Measurements from ENCODE around the gene DRG2. TPM values are rescaled to one million over a fixed set of nuclear protein-coding genes. Genes with fewer than 3 reads are reported as not detected.
A peak's percentile ranks its signal among the peaks of the same experiment; 100 is the strongest.

The DRG2 gene
- polyA plus RNA-seq, 2 of the 4 experiments (the other 2 are of a cell fraction) = 41.9 to 48.3 TPM

- TF ChIP-seq EP300 (IDR thresholded peaks at IDR 0.05) (no peak), USF2 (IDR thresholded peaks at IDR 0.05) (no peak), HEYL (CRISPR knock-in tag; IDR thresholded peaks at IDR 0.05) (no peak), SMC3 (IDR thresholded peaks at IDR 0.05) (no peak)
These were observed 44.8 kb upstream of the DRG2 start (continued) for GRCh38 chr17:18042983-18043382.

- no peak overlapping the region for H3K4me2 ChIP-seq
- 54% methylated on average over 1 of the region's 1 CpG for WGBS (ENCODE audit: missing lambda C conversion rate)
- FAIRE-seq (peak; percentile 89), DNase-seq (ENCODE audit: low read depth in 1 of 2, low spot score in 1 of 2) (peak in 1 of 2 experiments; percentile 30), ATAC-seq (no peak)
- CTCF ChIA-PET = interaction anchor here (2.0 kb wide), 1 partner anchor 153 kb away, joined by 10 read pairs; no protein-coding TSS in a partner anchor
- TF ChIP-seq RAD21 (conservative IDR thresholded peaks at IDR 0.05 in 1 of 2, IDR thresholded peaks at IDR 0.05 in 1 of 2) (peak; percentile 15 to 45; a peak in 2 of 5 replicates), EHMT2 (IDR thresholded peaks at IDR 0.05; ENCODE audit: low read depth) (no peak), SMC3 (IDR thresholded peaks at IDR 0.05) (peak; percentile 7; the same call in 1 of the 3 replicates), CTCF (IDR thresholded peaks at IDR 0.05) (peak; percentile 31; the same call in 2 of the 3 replicates)
- POLR2A ChIA-PET = no interaction called here
- no peaks in the 10 kb centered on the region for H3K9me3 ChIP-seq
- peaks cover 21% of the 10 kb centered on the region for H3K4me1 ChIP-seq
- H3K4me3 ChIP-seq = no peak overlapping the region
- H3K27ac ChIP-seq = no peak overlapping the region
These were observed 44.3 kb upstream of the DRG2 start for GRCh38 chr17:18043491-18043890.

GRCh38 chr17:18044609-18045008 lies 43.1 kb upstream of the DRG2 start:
- no peak for ATAC-seq
- POLR2A ChIA-PET = no interaction called here
- Histone ChIP-seq H3K4me1 (peaks cover 21% of the 10 kb centered on the region), H3K9me3 (no peaks in the 10 kb centered on the region), H3K27ac (no peak overlapping the region), H3K4me3 (no peak overlapping the region), H3K4me2 (no peak overlapping the region)
- no peak for FAIRE-seq
- TF ChIP-seq PBX3 (IDR thresholded peaks at IDR 0.05) (no peak), HDAC2 (IDR thresholded peaks at IDR 0.05) (no peak), POLR2AphosphoS2 (conservative IDR thresholded peaks at IDR 0.05; ENCODE audit: low read length) (no peak), HOXB13 (CRISPR knock-in tag; IDR thresholded peaks at IDR 0.05; ENCODE audit: low read depth) (no peak), MAZ (IDR thresholded peaks at IDR 0.05; ENCODE audit: borderline replicate concordance, low read depth, low read length) (no peak), NFE2L2 (conservative IDR thresholded peaks at IDR 0.05; ENCODE audit: low read length) (no peak), JUNB (IDR thresholded peaks at IDR 0.05) (no peak), CBX8 (IDR thresholded peaks at IDR 0.05) (no peak), KDM1A (IDR thresholded peaks at IDR 0.05; ENCODE audit: low read depth) (no peak), FOSL2 (IDR thresholded peaks at IDR 0.05) (no peak), FOSL2 (CRISPR knock-in tag; IDR thresholded peaks at IDR 0.05) (no peak), HOXA7 (CRISPR knock-in tag; IDR thresholded peaks at IDR 0.05) (no peak), EHMT2 (IDR thresholded peaks at IDR 0.05; ENCODE audit: low read depth) (no peak), POLR2A (IDR thresholded peaks at IDR 0.05; ENCODE audit: low read length) (no peak), KDM5A (IDR thresholded peaks at IDR 0.05) (no peak), ELK1 (IDR thresholded peaks at IDR 0.05; ENCODE audit: low read depth, low read length) (no peak), HOXB5 (CRISPR knock-in tag; IDR thresholded peaks at IDR 0.05) (no peak), PHF8 (IDR thresholded peaks at IDR 0.05; ENCODE audit: borderline replicate concordance, low read depth) (no peak)
- DNase-seq (ENCODE audit: low read depth in 1 of 2, low spot score in 1 of 2) = no peak
- CTCF ChIA-PET = no interaction called here
- WGBS (ENCODE audit: missing lambda C conversion rate) = 88% methylated on average over 3 of the region's 3 CpGs
